Kidney epithelial cell (primary cell): ENCODE measurements around the gene KCNQ1. TPM values are rescaled to one million over a fixed set of nuclear protein-coding genes. Genes with fewer than 3 reads are reported as not detected.

Experiments
- DNase-seq: peaks from one replicate; pipeline ENCODE4 v3.0.0-alpha.2; 2010; ENCODE audit warnings: low read depth
- H3K27me3 ChIP-seq: 2 replicates; pipeline ENCODE4 v1.6.0; 2011; ENCODE audit warnings: low read length; ENCODE audit not compliant: control insufficient read depth, insufficient read depth
- H3K36me3 ChIP-seq: 2 replicates; pipeline ENCODE4 v1.5.1; 2011; ENCODE audit warnings: low read length; ENCODE audit not compliant: control insufficient read depth, insufficient read depth
- H3K4me3 ChIP-seq: 2 replicates; pipeline ENCODE4 v1.5.1; 2011; ENCODE audit warnings: low read depth, mild to moderate bottlenecking, control low read depth, low read length
- CTCF ChIP-seq: IDR thresholded peaks from 2 replicates; pipeline ENCODE4 v1.5.1; 2011; ENCODE audit warnings: mild to moderate bottlenecking, moderate library complexity, low read length, control low read depth, inconsistent platforms; ENCODE audit not compliant: insufficient read depth, poor library complexity, severe bottlenecking
- total RNA-seq: library from RNA; depleted of rRNA; stranded (reverse); fragments of >200 nt; gene quantifications from 2 replicates; pipeline ENCODE4 v1.2.3, GENCODE V29; 2015

KCNQ1 gene
- total RNA-seq, 1 donor from 2014 or later = 2.3 TPM

GRCh38 chr11:2732940-2733628 is 288.3 kb downstream of the KCNQ1 start:
- TF ChIP-seq CTCF = no peak
- no peak for DNase-seq
- H3K36me3 ChIP-seq = no peaks in the 10 kb centered on the region
- no peak overlapping the region for H3K4me3 ChIP-seq
- no peaks in the 10 kb centered on the region for H3K27me3 ChIP-seq

- TF ChIP-seq CTCF = no peak
- DNase-seq = no peak
- Histone ChIP-seq H3K27me3 (no peaks in the 10 kb centered on the region), H3K36me3 (no peaks in the 10 kb centered on the region), H3K4me3 (no peak overlapping the region)
Observed at GRCh38 chr11:2734181-2735052, 289.6 kb downstream of the KCNQ1 start.

GRCh38 chr11:2735053-2735589 is 290.3 kb downstream of the KCNQ1 start:
- no peak for DNase-seq
- no peak for TF ChIP-seq CTCF
- no peaks in the 10 kb centered on the region for H3K27me3 ChIP-seq
- H3K36me3 ChIP-seq = no peaks in the 10 kb centered on the region
- no peak overlapping the region for H3K4me3 ChIP-seq

GRCh38 chr11:2736577-2737225 is 291.9 kb downstream of the KCNQ1 start:
- no peak for DNase-seq
- Histone ChIP-seq H3K36me3 (no peaks in the 10 kb centered on the region), H3K27me3 (no peaks in the 10 kb centered on the region), H3K4me3 (no peak overlapping the region)
- no peak for TF ChIP-seq CTCF

- Histone ChIP-seq H3K36me3 (no peaks in the 10 kb centered on the region), H3K27me3 (no peaks in the 10 kb centered on the region), H3K4me3 (no peak overlapping the region)
- no peak for DNase-seq
- peak; percentile 19 for TF ChIP-seq CTCF
Observed at GRCh38 chr11:2737226-2737590, 292.4 kb downstream of the KCNQ1 start.
